HG03354 (cell line): ENCODE data around the gene SLC39A10.

ENCODE experiments used
- ATAC-seq: cut with Tn5 transposase; IDR thresholded peaks from one replicate; pipeline ENCODE4 v1.9.1; 2021; ENCODE audit warnings: mild to moderate bottlenecking; ENCODE audit not compliant: unreplicated experiment, poor library complexity, severe bottlenecking

The SLC39A10 gene

GRCh38 chr2:195768431-195768830 is 111.4 kb downstream of the SLC39A10 start:
- no peak for ATAC-seq

- no peak for ATAC-seq
These were observed 112.9 kb downstream of the SLC39A10 start for GRCh38 chr2:195769975-195770374.

GRCh38 chr2:195779491-195779890 is 122.5 kb downstream of the SLC39A10 start:
- ATAC-seq: no peak

GRCh38 chr2:195782156-195782555 is 125.1 kb downstream of the SLC39A10 start:
- no peak for ATAC-seq
